ENCODE data around the gene FKBP10. TPM values are rescaled to one million over a fixed set of nuclear protein-coding genes. Genes with fewer than 3 reads are reported as not detected.
A peak's percentile ranks its signal among the peaks of the same experiment; 100 is the strongest.

The FKBP10 gene
- total and polyA plus RNA-seq, 2 donors (not counting 3 experiments of a cell fraction or from before 2014, with no cell fraction given) = 168 to 377 TPM

- Histone ChIP-seq H3K4me1 (ENCODE audit: control insufficient read depth, extremely low read depth, insufficient read depth, low read length) (peaks cover 11% of the 10 kb centered on the region), H3K27ac (ENCODE audit: insufficient read depth, low read depth, low read length) (no peak overlapping the region), H3K9me1 (replicated peaks; ENCODE audit: control insufficient read depth, extremely low read depth, insufficient read depth, low read length) (no peaks in the 10 kb centered on the region), H3K36me3 (ENCODE audit: control insufficient read depth in 2 of 2, extremely low read depth in 1 of 2, insufficient read depth in 2 of 2, low read length in 2 of 2) (peaks cover 6 to 11% of the 10 kb centered on the region in 2 experiments), H2AFZ (ENCODE audit: low read depth, low read length) (peak overlapping the region; percentile 68), H3K9ac (replicated peaks; ENCODE audit: extremely low read depth, insufficient read depth, low read length) (peak overlapping the region; percentile 71), H3K27me3 (ENCODE audit: control insufficient read depth in 2 of 2, insufficient read depth in 2 of 2, low read length in 2 of 2) (no peaks in the 10 kb centered on the region), H3K4me3 (replicated peaks in 1 of 3; ENCODE audit: insufficient read depth in 1 of 3, low read depth in 1 of 3, low read length in 3 of 3) (peak overlapping the region; percentile 45 to 86 (median 77)), H3K4me2 (ENCODE audit: insufficient read depth, low read length) (peak overlapping the region; percentile 92), H3K79me2 (ENCODE audit: control insufficient read depth, insufficient read depth, low read length) (peaks cover 43% of the 10 kb centered on the region), H4K20me1 (replicated peaks; ENCODE audit: control insufficient read depth, extremely low read depth, insufficient read depth, low read length) (peaks cover 3% of the 10 kb centered on the region), H3K9me3 (replicated peaks; ENCODE audit: control insufficient read depth, insufficient read depth, low read length) (no peaks in the 10 kb centered on the region)
- BruUV-seq (replicated peaks) = no TSS peak
- dilution Hi-C loops (cut with MboI; ENCODE audit: extremely low pct_ligation_motif_present, low sequenced_read_pairs) = no loop called here
- CTCF ChIA-PET = interaction anchor here (0.9 to 2.1 kb wide), 13 partner anchors 10 to 127 kb away, joined by 3 to 9 read pairs (median 3); partner anchors contain the start of genes FKBP10 and P3H4
- no peak for TF ChIP-seq POLR2A (IDR thresholded peaks at IDR 0.05; ENCODE audit: low read depth, low read length)
- no peak for TF ChIP-seq JUN (IDR thresholded peaks at IDR 0.05; ENCODE audit: borderline replicate concordance, insufficient read depth, insufficient read length, low read depth)
- TF ChIP-seq EZH2 (IDR thresholded peaks at IDR 0.05; ENCODE audit: borderline replicate concordance, low read depth, low read length, severe bottlenecking) = no peak
- TF ChIP-seq FOS (IDR thresholded peaks at IDR 0.05; ENCODE audit: borderline replicate concordance, insufficient read depth, low read length) = no peak
- no peak for TF ChIP-seq GATA2 (IDR thresholded peaks at IDR 0.05; ENCODE audit: insufficient read depth, insufficient read length, low read depth, low read length)
- no peak for TF ChIP-seq MYC (IDR thresholded peaks at IDR 0.05; ENCODE audit: low read depth, low read length)
- no peak for TF ChIP-seq MAX (IDR thresholded peaks at IDR 0.05; ENCODE audit: insufficient read depth, insufficient read length)
- TF ChIP-seq CTCF (IDR thresholded peaks at IDR 0.05; ENCODE audit: extremely low read depth in 1 of 2, insufficient read depth in 1 of 2, low read depth in 1 of 2, low read length in 2 of 2) = no peak
- TF ChIP-seq POLR2AphosphoS5 (IDR thresholded peaks at IDR 0.05; ENCODE audit: insufficient read depth, low read depth, low read length) = no peak
- POLR2A ChIA-PET = no interaction called here
- intact Hi-C loops (cut with micrococcal nuclease) = no loop called here
- FAIRE-seq = peak; percentile 38
- DNase-seq (ENCODE audit: low read depth, low spot score) = no peak
Measured at GRCh38 chr17:41864498-41864835, 51.7 kb downstream of the FKBP10 start.
